ENCODE results near the gene TBC1D20. TPM values are rescaled to one million over a fixed set of nuclear protein-coding genes. Genes with fewer than 3 reads are reported as not detected.
A peak's percentile ranks its signal among the peaks of the same experiment; 100 is the strongest.
"Not testable (repeated sequence)": the region's sequence is repeated elsewhere in the genome, so short reads cannot be mapped to it uniquely, and the experiment has no call there.

Gene TBC1D20
- total and polyA plus RNA-seq, 8 donors = 33.4 to 42.6 (median 35.9) TPM

DNA sequence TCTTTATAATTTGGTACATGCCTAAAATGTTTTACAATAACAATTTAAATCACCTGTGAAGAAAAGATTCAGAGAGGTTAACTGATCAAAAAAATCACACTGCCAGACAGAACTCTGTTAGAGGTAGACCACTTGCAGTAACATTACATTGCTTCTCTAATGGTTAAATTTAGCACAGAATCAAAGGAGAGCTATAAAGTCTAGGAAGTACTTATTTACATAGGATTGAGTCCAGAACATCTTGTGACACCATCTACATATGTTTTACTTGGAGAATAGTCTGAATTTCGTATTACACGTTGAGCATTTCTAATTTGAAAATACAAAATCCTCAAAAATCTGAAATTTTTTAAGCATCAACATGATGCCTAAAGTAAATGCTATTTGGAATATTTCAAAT lies 17.2 kb upstream of the TBC1D20 start:
- no peak for DNase-seq
- Histone ChIP-seq H3K4me1 (no peaks in the 10 kb centered on the region), H3K27ac (no peak overlapping the region), H3K4me3 (no peak overlapping the region), H3K9me3 (no peaks in the 10 kb centered on the region), H3K27me3 (no peaks in the 10 kb centered on the region), H3K36me3 (peaks cover 0 to 46% of the 10 kb centered on the region in 2 donors)
- TF ChIP-seq, protein P1, sequence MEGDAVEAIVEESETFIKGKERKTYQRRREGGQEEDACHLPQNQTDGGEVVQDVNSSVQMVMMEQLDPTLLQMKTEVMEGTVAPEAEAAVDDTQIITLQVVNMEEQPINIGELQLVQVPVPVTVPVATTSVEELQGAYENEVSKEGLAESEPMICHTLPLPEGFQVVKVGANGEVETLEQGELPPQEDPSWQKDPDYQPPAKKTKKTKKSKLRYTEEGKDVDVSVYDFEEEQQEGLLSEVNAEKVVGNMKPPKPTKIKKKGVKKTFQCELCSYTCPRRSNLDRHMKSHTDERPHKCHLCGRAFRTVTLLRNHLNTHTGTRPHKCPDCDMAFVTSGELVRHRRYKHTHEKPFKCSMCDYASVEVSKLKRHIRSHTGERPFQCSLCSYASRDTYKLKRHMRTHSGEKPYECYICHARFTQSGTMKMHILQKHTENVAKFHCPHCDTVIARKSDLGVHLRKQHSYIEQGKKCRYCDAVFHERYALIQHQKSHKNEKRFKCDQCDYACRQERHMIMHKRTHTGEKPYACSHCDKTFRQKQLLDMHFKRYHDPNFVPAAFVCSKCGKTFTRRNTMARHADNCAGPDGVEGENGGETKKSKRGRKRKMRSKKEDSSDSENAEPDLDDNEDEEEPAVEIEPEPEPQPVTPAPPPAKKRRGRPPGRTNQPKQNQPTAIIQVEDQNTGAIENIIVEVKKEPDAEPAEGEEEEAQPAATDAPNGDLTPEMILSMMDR (IDR thresholded peaks at IDR 0.05) = no peak
- peak; percentile 12 for ATAC-seq
- intact Hi-C loops (cut with DNase I) = loop anchor here in 1 of 2 donors (2.0 kb wide), 1 partner anchor 125 kb away; no protein-coding TSS in a partner anchor

- Histone ChIP-seq H3K9me3 (no peaks in the 10 kb centered on the region), H3K4me3 (no peak overlapping the region), H3K36me3 (peaks cover 0 to 41% of the 10 kb centered on the region in 2 donors), H3K27ac (no peak overlapping the region), H3K4me1 (no peaks in the 10 kb centered on the region), H3K27me3 (no peaks in the 10 kb centered on the region)
- intact Hi-C loops (cut with DNase I) = loop anchor here in 1 of 2 donors (2.0 kb wide), 1 partner anchor 124 kb away; no protein-coding TSS in a partner anchor
- ATAC-seq (peak; percentile 79), DNase-seq (peak in 2 of 4 donors; percentile 38 to 66)
- TF ChIP-seq, protein P1 (IDR thresholded peaks at IDR 0.05) = peak; percentile 36 to 63
Measured at GRCh38 chr20:478949-479429, 16.7 kb upstream of the TBC1D20 start.

- H3K27me3 ChIP-seq = no peaks in the 10 kb centered on the region
- ATAC-seq (no peak), DNase-seq (peak in 1 of 4 donors; percentile 33)
- no peaks in the 10 kb centered on the region for H3K4me1 ChIP-seq
- peaks cover 0 to 34% of the 10 kb centered on the region in 2 donors for H3K36me3 ChIP-seq
- no peak overlapping the region for H3K27ac ChIP-seq
- intact Hi-C loops (cut with DNase I) = loop anchor here in 1 of 2 donors (2.0 kb wide), 1 partner anchor 123 kb away; no protein-coding TSS in a partner anchor
- TF ChIP-seq, protein P1 (IDR thresholded peaks at IDR 0.05) = no peak
- no peak overlapping the region for H3K4me3 ChIP-seq
- H3K9me3 ChIP-seq = no peaks in the 10 kb centered on the region
Measured at GRCh38 chr20:478010-478948, 15.9 kb upstream of the TBC1D20 start.

DNA sequence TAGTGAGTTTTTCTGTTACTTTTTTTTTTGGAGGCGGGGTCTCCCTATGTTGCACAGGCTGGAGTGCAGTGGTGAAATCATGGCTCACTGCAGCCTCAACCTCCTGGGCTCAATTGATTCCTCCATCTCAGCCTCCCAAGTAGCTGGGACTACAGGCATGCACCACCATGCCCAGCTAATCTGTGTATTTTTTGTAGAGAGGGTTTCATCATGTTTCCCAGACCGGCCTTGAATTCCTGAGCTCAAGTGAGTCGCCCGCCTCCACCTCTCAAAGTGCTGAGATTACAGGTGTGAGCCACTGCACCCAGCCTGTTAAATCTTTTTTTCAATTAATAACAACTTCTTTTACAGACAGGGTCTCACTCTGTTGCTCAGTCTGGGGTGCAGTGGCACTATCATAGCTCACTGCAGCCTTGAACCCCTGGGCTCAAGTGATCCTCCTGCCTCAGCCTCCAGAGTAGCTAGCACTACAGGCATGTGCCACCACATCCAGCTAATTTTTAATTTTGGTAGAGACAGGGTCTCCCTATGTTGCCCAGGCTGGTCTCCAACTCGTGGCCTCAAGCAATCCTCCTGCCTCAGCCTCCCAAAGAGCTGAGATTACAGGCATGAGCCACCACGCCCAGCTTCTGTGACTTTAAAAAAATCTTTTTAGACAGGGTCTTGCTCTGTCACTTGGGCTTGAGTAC lies 14.4 kb upstream of the TBC1D20 start:
- H3K4me1 ChIP-seq; H3K27ac ChIP-seq; H3K27me3 ChIP-seq; ATAC-seq; H3K4me3 ChIP-seq; DNase-seq; H3K9me3 ChIP-seq; intact Hi-C loops (cut with DNase I): not testable (repeated sequence)
- H3K36me3 ChIP-seq = peaks cover 0 to 19% of the 10 kb centered on the region in 2 donors

- no peak for ATAC-seq
- intact Hi-C loops (cut with DNase I) = no loop called here
- Histone ChIP-seq H3K9me3 (no peaks in the 10 kb centered on the region), H3K4me3 (no peak overlapping the region), H3K36me3 (peaks cover 0 to 11% of the 10 kb centered on the region in 2 donors), H3K4me1 (no peaks in the 10 kb centered on the region), H3K27me3 (no peaks in the 10 kb centered on the region), H3K27ac (peak overlapping the region in 1 of 2 donors; percentile 0)
- TF ChIP-seq, protein P1 (IDR thresholded peaks at IDR 0.05) = no peak
- DNase-seq = no peak
Measured at GRCh38 chr20:475463-476357, 13.4 kb upstream of the TBC1D20 start.

Data from left lung (tissue), 10 donors.